GM21786 (cell line): ENCODE data around the gene CENPE.
A peak's percentile ranks its signal among the peaks of the same experiment; 100 is the strongest.

Experiments used
- ATAC-seq: cut with Tn5 transposase; IDR thresholded peaks from one replicate; pipeline ENCODE4 v1.9.1; 2021; ENCODE audit not compliant: unreplicated experiment

Gene CENPE

GRCh38 chr4:103126126-103126525 lies 72.0 kb downstream of the CENPE start:
- ATAC-seq: no peak

GRCh38 chr4:103123114-103123513 lies 75.0 kb downstream of the CENPE start:
- ATAC-seq: no peak

- no peak for ATAC-seq
Measured at GRCh38 chr4:103118166-103118565, 80.0 kb downstream of the CENPE start.

GRCh38 chr4:103111598-103111997 lies 86.5 kb downstream of the CENPE start:
- ATAC-seq: no peak

GRCh38 chr4:103108542-103108941 lies 89.6 kb downstream of the CENPE start:
- no peak for ATAC-seq

DNA sequence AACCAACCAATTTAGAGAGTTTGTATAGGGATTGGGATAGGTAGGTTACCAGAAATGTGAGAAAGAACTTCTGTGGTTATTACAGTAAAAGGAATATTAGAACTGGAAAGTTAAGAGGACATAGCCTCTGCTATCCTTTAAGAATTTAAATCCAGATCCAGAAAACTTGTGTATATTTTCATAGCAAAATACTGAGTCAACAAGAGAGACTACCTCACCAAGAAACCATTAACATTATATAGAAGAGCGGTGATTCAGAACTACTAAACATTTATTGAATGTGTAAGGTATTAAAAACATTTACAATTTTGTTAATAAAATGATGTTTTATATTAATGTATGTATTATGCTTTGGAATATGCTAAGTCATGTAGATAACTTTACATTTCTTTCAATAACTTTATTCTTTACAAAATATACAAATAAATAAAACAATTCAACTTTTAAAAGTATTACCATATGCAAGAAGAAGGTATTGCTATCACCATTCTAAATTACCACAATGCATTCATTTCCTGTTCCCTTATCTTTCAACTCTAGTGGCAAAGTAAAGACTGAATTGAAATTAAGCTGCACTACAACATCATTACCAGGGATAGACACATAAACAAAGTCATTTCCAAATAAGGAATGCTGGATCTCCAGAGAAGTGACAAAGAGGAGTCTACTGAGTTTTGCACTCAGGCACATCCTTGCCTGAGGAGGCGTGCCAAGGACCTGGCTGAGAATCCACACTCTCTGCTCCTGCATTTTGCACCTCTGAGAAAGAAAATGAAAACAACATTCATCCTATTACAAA lies 92.4 kb downstream of the CENPE start:
- ATAC-seq: no peak

- ATAC-seq: no peak
Measured at GRCh38 chr4:103104886-103105285, 93.3 kb downstream of the CENPE start.

GRCh38 chr4:103100691-103101090 lies 97.5 kb downstream of the CENPE start:
- ATAC-seq: no peak

GRCh38 chr4:103099691-103100392 lies 98.3 kb downstream of the CENPE start, which contains the start of gene BDH2:
BDH2 (minus strand) TSS chr4:103099834; CDS start chr4:103096254, 3,580 bp downstream.
- peak; percentile 98 for ATAC-seq

DNA sequence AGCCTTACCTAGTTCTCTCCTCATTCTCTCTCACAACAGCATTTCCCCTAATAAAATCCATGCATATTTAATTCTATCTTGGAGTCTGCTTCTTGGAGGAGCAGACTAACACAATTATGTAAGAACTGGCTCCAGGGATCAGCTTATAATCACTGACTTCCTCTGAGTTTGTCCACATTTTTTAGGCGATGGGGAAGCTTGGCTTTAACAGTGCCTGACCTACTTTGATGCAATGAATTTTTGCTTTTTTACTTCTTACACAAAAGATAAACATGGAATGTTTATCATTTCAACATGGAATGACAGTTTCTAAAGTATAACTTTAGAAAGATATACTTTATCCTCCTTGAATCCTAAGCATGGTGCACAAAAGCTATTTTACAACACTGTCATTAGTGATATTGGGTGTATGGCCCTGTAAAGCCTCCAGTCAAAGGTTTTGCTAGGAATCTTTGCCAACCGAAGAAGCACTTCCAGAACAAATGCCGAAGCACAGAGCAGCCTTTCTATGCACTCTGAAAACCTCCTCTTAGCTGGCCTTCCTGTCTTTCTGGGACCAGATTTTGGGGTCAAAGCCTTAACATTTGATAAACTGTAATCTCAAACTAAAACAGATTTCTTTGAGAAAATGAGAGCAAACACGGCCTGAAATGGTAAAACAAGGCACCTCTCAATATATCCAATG lies 99.2 kb downstream of the CENPE start:
- ATAC-seq: no peak

- no peak for ATAC-seq
Measured at GRCh38 chr4:103098341-103098740, 99.8 kb downstream of the CENPE start.

DNA sequence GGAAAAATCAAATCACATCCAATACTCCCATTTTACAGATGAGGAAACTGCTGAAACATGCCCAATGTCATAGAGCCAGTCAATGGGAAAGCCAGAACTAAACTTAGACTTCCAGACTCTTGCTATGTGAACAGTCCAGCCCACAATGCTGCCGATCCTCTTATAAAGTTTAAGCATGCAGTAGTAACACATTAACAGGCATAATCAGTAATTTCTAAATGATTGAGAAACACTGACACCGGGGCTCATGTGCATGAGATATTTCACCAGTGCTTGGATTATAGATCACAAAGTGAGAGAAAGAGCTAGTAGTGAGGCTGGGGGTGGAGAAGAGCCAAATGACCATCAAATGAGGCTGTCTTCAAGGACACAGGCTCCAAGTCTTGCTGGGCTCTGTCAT lies 101.0 kb downstream of the CENPE start:
- no peak for ATAC-seq

DNA sequence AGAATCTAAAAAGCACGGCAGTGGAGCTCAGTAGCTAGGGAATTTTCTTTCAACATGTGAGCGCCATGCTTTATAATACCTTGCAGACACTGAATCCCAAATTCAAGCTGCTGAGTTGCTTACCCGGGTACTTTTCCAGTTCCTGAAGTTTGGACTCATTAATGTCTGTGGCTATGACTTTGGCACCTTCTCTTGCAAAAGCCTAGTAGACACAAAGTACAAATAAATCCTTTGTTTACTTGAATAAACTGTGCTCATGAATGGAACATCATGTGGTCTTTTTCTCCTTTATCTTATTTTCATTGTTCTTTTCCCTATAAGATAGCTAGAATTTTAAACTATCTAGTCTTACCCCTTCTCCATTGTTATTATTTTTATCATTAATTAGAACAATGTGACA lies 103.1 kb downstream of the CENPE start:
- ATAC-seq: no peak

DNA sequence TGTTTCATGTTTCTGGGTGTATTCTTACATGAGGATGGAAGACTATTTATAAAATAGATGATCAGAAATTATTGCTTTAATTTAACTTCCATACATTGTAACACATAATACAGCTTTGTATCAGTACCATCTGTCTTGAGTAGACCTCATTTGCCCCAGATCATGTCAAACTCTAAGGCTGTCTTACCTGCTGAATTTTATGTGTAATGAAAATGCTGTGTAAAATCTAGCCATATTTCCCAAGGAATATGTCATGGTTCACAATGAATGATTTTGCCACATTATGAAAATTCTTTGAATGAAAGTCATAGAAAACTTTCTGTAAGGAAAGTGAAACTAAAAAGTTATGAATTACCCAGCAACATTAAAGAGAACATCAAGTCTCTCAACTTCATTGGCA lies 105.9 kb downstream of the CENPE start:
- ATAC-seq: no peak

DNA sequence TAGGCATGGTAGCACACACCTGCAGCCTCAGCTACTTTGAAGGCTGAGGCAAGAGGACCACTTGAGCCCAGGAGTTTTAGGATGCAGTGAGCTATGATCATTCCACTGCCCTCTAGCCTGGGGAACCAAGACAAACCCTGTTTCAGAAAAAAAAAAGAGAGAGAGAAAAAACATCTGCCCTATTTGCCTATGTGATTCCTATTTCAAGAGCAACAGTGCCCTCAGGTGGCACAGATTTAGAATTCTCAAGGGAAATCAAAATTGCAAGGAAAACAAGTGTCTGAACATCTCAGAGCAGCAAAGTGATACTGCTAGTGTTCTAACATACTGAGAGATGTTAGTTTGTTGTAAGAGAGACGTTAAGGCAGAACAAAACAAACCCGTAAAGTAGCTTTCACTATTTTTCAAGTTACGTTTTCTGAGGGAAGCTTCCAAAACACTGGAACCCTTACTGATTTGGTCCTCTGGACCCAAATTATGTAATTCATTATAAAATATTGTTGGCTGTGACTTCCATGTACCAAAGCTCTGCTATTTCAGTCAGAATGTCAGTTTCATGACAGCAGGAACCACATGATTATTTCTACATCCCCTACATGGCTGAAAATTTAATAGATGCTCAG lies 106.4 kb downstream of the CENPE start:
- ATAC-seq: peak; percentile 72

- ATAC-seq: no peak
Measured at GRCh38 chr4:103089481-103089880, 108.7 kb downstream of the CENPE start.

DNA sequence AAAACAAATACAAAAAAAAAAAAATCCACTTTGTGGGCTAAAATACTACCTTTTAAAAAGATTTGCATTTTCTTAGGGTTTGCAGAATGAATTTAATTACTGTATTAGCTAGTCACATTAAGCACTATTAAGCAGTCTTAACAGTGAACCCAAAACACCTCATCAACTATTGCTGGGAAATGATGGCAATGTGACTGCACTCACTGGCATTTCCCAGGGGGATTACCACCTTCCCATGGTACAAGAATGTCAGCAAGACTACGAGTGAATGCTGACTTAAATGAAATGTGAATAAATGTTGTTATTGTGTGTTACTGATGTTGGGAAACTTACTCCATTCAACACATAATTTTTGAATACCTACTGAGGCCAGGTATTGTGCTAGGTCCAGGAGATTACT lies 111.6 kb downstream of the CENPE start:
- ATAC-seq: no peak

GRCh38 chr4:103085555-103086196 lies 112.5 kb downstream of the CENPE start:
- ATAC-seq: no peak

DNA sequence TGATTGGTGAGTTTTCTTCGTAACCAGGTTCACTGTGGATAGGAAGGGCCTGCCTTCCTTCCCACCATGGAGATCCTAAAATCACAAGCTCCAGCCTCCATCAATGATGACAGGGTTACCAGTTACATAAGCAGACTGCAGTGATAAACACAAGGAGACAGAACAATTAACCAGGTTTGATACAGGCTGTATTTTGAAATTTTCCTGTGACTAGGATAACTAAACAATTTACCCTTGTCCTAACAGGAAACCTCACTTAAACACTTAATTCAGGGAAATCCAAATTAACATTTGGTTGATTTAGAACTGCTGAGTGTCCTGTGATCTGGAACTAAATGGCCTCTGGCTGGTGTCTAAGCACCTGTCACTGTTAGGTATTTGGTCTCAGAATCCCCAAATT lies 118.5 kb downstream of the CENPE start:
- ATAC-seq: no peak

- peak; percentile 49 for ATAC-seq
Measured at GRCh38 chr4:103076747-103077347, 121.3 kb downstream of the CENPE start, which contains the start of gene SLC9B2. SLC9B2 (minus strand) TSS chr4:103076761; CDS start chr4:103067550, 9,211 bp downstream.
